ENCODE measurements around the gene P2RX3. TPM values are rescaled to one million over a fixed set of nuclear protein-coding genes. Genes with fewer than 3 reads are reported as not detected.
"Not testable (repeated sequence)": the region's sequence is repeated elsewhere in the genome, so short reads cannot be mapped to it uniquely, and the experiment has no call there.

Gene P2RX3
- total RNA-seq, 1 donor from 2014 or later, result not detected

GRCh38 chr11:57397394-57397990 lies 59.3 kb downstream of the P2RX3 start:
- Mint-ChIP-seq H3K4me3 (ENCODE audit: low read depth) (no peak overlapping the region), H3K9me3 (no peaks in the 10 kb centered on the region), H3K36me3 (ENCODE audit: low read depth) (no peaks in the 10 kb centered on the region), H3K27me3 (ENCODE audit: low read depth) (no peaks in the 10 kb centered on the region), H3K27ac (no peak overlapping the region), H3K4me1 (ENCODE audit: low read depth) (no peaks in the 10 kb centered on the region)
- DNase-seq (ENCODE audit: low spot score), result no peak
- intact Hi-C loops (cut with micrococcal nuclease), result no loop called here

- DNase-seq (ENCODE audit: low spot score), result no peak
- intact Hi-C loops (cut with micrococcal nuclease), result no loop called here
- no peaks in the 10 kb centered on the region for H3K27me3 Mint-ChIP-seq (ENCODE audit: low read depth)
- no peak overlapping the region for H3K4me3 Mint-ChIP-seq (ENCODE audit: low read depth)
- peaks cover 1% of the 10 kb centered on the region for H3K4me1 Mint-ChIP-seq (ENCODE audit: low read depth)
- H3K27ac Mint-ChIP-seq, result no peak overlapping the region
- no peaks in the 10 kb centered on the region for H3K9me3 Mint-ChIP-seq
- peaks cover 3% of the 10 kb centered on the region for H3K36me3 Mint-ChIP-seq (ENCODE audit: low read depth)
Observed at GRCh38 chr11:57399221-57399620, 61.1 kb downstream of the P2RX3 start.

GRCh38 chr11:57399972-57400578 lies 61.9 kb downstream of the P2RX3 start:
- DNase-seq (ENCODE audit: low spot score), result no peak
- H3K9me3 Mint-ChIP-seq, result no peaks in the 10 kb centered on the region
- intact Hi-C loops (cut with micrococcal nuclease), result no loop called here
- H3K27ac Mint-ChIP-seq, result no peak overlapping the region
- no peak overlapping the region for H3K4me3 Mint-ChIP-seq (ENCODE audit: low read depth)
- no peaks in the 10 kb centered on the region for H3K27me3 Mint-ChIP-seq (ENCODE audit: low read depth)
- peaks cover 2% of the 10 kb centered on the region for H3K4me1 Mint-ChIP-seq (ENCODE audit: low read depth)
- peaks cover 6% of the 10 kb centered on the region for H3K36me3 Mint-ChIP-seq (ENCODE audit: low read depth)

GRCh38 chr11:57402188-57403002 lies 64.2 kb downstream of the P2RX3 start:
- no peak for DNase-seq (ENCODE audit: low spot score)
- H3K36me3 Mint-ChIP-seq (ENCODE audit: low read depth), result peaks cover 29% of the 10 kb centered on the region
- peaks cover 24% of the 10 kb centered on the region for H3K4me1 Mint-ChIP-seq (ENCODE audit: low read depth)
- no peak overlapping the region for H3K27ac Mint-ChIP-seq
- no peaks in the 10 kb centered on the region for H3K9me3 Mint-ChIP-seq
- no peaks in the 10 kb centered on the region for H3K27me3 Mint-ChIP-seq (ENCODE audit: low read depth)
- no peak overlapping the region for H3K4me3 Mint-ChIP-seq (ENCODE audit: low read depth)
- intact Hi-C loops (cut with micrococcal nuclease), result no loop called here

GRCh38 chr11:57403003-57403801 lies 65.0 kb downstream of the P2RX3 start:
- H3K27ac Mint-ChIP-seq; H3K4me3 Mint-ChIP-seq (ENCODE audit: low read depth); DNase-seq (ENCODE audit: low spot score); H3K27me3 Mint-ChIP-seq (ENCODE audit: low read depth); intact Hi-C loops (cut with micrococcal nuclease); H3K9me3 Mint-ChIP-seq: not testable (repeated sequence)
- Mint-ChIP-seq H3K4me1 (ENCODE audit: low read depth) (peaks cover 25% of the 10 kb centered on the region), H3K36me3 (ENCODE audit: low read depth) (peaks cover 37% of the 10 kb centered on the region)

- H3K36me3 Mint-ChIP-seq (ENCODE audit: low read depth), result peaks cover 41% of the 10 kb centered on the region
Observed at GRCh38 chr11:57403802-57404147, 65.6 kb downstream of the P2RX3 start.

GRCh38 chr11:57405271-57405860 lies 67.2 kb downstream of the P2RX3 start:
- H3K27ac Mint-ChIP-seq, result peak overlapping the region; percentile 98
- H3K36me3 Mint-ChIP-seq (ENCODE audit: low read depth), result peaks cover 57% of the 10 kb centered on the region
- no peaks in the 10 kb centered on the region for H3K9me3 Mint-ChIP-seq
- DNase-seq (ENCODE audit: low spot score), result no peak
- intact Hi-C loops (cut with micrococcal nuclease), result no loop called here
- H3K27me3 Mint-ChIP-seq (ENCODE audit: low read depth), result no peaks in the 10 kb centered on the region
- H3K4me3 Mint-ChIP-seq (ENCODE audit: low read depth), result no peak overlapping the region
- H3K4me1 Mint-ChIP-seq (ENCODE audit: low read depth), result peaks cover 28% of the 10 kb centered on the region

More at GRCh38 chr11:57403802-57404147, 65.6 kb downstream of the P2RX3 start:
- Mint-ChIP-seq H3K27me3 (ENCODE audit: low read depth) (no peaks in the 10 kb centered on the region), H3K27ac (no peak overlapping the region), H3K4me1 (ENCODE audit: low read depth) (peaks cover 25% of the 10 kb centered on the region), H3K9me3 (no peaks in the 10 kb centered on the region), H3K4me3 (ENCODE audit: low read depth) (no peak overlapping the region)
- intact Hi-C loops (cut with micrococcal nuclease), result no loop called here
- DNase-seq (ENCODE audit: low spot score), result no peak

GRCh38 chr11:57406337-57406904 lies 68.3 kb downstream of the P2RX3 start:
- H3K4me1 Mint-ChIP-seq (ENCODE audit: low read depth), result peaks cover 30% of the 10 kb centered on the region
- peak overlapping the region; percentile 2 for H3K4me3 Mint-ChIP-seq (ENCODE audit: low read depth)
- DNase-seq (ENCODE audit: low spot score), result no peak
- H3K9me3 Mint-ChIP-seq, result no peaks in the 10 kb centered on the region
- intact Hi-C loops (cut with micrococcal nuclease), result loop anchor here (1.0 to 2.0 kb wide), 2 partner anchors 19 to 72 kb away; partner anchors contain the start of gene SSRP1
- peak overlapping the region; percentile 98 for H3K27ac Mint-ChIP-seq
- peaks cover 64% of the 10 kb centered on the region for H3K36me3 Mint-ChIP-seq (ENCODE audit: low read depth)
- no peaks in the 10 kb centered on the region for H3K27me3 Mint-ChIP-seq (ENCODE audit: low read depth)

- Mint-ChIP-seq H3K27me3 (ENCODE audit: low read depth) (no peaks in the 10 kb centered on the region), H3K9me3 (no peaks in the 10 kb centered on the region), H3K4me3 (ENCODE audit: low read depth) (no peak overlapping the region), H3K36me3 (ENCODE audit: low read depth) (peaks cover 69% of the 10 kb centered on the region), H3K4me1 (ENCODE audit: low read depth) (peaks cover 31% of the 10 kb centered on the region), H3K27ac (peak overlapping the region; percentile 98)
- intact Hi-C loops (cut with micrococcal nuclease), result loop anchor here (2.0 kb wide), 1 partner anchor 72 kb away; the partner anchor contains the start of gene SSRP1
- no peak for DNase-seq (ENCODE audit: low spot score)
Observed at GRCh38 chr11:57407010-57407920, 69.1 kb downstream of the P2RX3 start.

GRCh38 chr11:57407941-57408475 lies 69.9 kb downstream of the P2RX3 start:
- Mint-ChIP-seq H3K36me3 (ENCODE audit: low read depth) (peaks cover 75% of the 10 kb centered on the region), H3K27ac (no peak overlapping the region)
- intact Hi-C loops (cut with micrococcal nuclease), result loop anchor here (2.0 kb wide), 1 partner anchor 73 kb away; the partner anchor contains the start of gene SSRP1

GRCh38 chr11:57408771-57409170 lies 70.6 kb downstream of the P2RX3 start:
- peaks cover 30% of the 10 kb centered on the region for H3K4me1 Mint-ChIP-seq (ENCODE audit: low read depth)
- intact Hi-C loops (cut with micrococcal nuclease), result no loop called here

More at GRCh38 chr11:57407941-57408475, 69.9 kb downstream of the P2RX3 start:
- Mint-ChIP-seq H3K4me3 (ENCODE audit: low read depth) (no peak overlapping the region), H3K27me3 (ENCODE audit: low read depth) (no peaks in the 10 kb centered on the region), H3K4me1 (ENCODE audit: low read depth) (peaks cover 31% of the 10 kb centered on the region), H3K9me3 (no peaks in the 10 kb centered on the region)
- DNase-seq (ENCODE audit: low spot score), result no peak

More at GRCh38 chr11:57408771-57409170, 70.6 kb downstream of the P2RX3 start:
- no peak for DNase-seq (ENCODE audit: low spot score)
- Mint-ChIP-seq H3K9me3 (no peaks in the 10 kb centered on the region), H3K27ac (no peak overlapping the region), H3K36me3 (ENCODE audit: low read depth) (peaks cover 80% of the 10 kb centered on the region), H3K4me3 (ENCODE audit: low read depth) (no peak overlapping the region), H3K27me3 (ENCODE audit: low read depth) (no peaks in the 10 kb centered on the region)

Measured in activated T-helper 2 cell treated with anti-CD3 and anti-CD28 coated beads, Interferon-gamma antibody, Interleukin-2, Interleukin-4, amounts not matched to agents 10 μg/mL and 5 μg/mL and 100 μg/mL, durations not matched to agents 14 hours and 24 hours and 36 hours (primary cell).